Brain pericyte (primary cell): ENCODE results near the gene BICRAL.
"Not testable (repeated sequence)": the region's sequence is repeated elsewhere in the genome, so short reads cannot be mapped to it uniquely, and the experiment has no call there.

Source experiments
- DNase-seq: peaks from one replicate; pipeline ENCODE4 v3.0.0-alpha.2; 2012; ENCODE audit warnings: low read depth, low spot score

Gene BICRAL

GRCh38 chr6:42762426-42762859, 19.4 kb upstream of the BICRAL start:
- no peak for DNase-seq

DNA sequence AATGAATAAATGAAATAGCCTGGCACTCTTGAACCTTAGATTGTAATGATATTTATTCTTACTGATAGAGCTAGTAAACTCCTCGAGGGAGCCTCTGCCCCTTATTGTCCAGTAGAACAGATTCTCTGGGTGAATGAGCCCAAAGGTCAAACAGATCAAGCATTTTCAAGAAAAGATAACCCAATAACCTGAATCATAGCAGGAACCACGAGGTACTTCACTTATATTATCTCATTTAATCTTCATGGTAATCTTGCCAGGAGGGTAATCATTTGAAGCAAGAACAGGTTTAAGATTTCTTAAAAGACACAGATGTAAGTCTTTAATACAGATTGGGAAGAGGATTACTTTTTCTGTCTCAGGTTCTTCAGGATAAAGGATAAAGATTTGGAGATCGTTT, 18.9 kb upstream of the BICRAL start:
- DNase-seq: no peak

DNA sequence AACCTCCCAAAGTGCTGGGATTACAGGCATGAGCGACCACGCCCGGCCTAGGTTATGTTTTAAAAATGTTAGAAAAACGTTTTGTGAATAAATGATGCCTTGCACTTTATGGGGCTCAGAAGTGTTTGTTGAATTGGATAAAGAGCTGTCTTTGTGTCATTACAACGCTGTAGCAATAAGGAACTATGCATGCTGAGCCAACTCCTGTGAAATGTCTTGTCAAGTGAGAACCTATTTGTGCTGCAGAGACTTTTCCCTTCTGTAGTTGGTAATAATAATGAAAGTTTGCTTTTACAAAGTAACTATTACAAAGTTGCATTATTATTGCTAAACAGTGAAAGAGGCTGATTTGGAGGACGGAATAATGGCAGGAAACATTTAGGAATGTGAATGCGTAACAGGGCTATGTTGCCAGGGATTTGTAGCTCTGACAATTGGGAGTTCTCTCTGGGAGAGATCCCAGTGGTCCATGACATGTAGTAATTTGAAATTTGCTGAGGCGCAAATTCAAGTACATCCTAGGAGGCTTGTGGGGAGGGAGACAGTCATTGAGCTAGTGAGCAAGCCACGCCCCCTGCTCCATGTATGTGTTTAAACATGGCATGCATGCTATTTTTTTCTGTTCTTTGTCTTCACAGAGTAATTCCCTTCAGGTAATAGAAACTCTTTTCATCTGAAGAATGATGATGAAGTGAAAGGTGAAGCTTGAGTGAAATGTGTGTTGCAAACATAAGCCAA, 16.8 kb upstream of the BICRAL start:
- DNase-seq: no peak

DNA sequence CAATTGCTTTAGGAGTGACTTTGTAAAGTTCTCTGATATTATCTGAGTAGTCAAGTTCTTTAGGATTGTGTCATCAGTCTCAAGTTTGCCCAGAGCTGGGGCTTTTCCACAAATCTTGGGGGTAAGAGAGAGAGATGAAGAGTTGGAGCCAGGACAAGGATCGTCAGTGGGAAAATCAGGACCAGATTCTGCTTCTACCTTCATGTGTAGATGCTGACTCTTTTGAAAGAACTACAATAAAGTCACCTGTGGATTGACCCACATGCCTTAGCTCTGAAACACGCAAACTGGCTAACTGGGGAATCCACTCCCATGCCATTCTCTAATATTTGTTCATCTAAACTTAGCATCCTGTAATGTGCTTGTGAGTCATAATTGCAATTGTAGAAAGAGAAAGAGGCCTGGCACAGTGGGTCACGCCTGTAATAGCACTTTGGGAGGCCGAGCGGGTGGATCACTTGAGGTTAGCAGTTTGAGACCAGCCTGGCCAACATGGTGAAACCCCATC, 15.6 kb upstream of the BICRAL start:
- no peak for DNase-seq

DNA sequence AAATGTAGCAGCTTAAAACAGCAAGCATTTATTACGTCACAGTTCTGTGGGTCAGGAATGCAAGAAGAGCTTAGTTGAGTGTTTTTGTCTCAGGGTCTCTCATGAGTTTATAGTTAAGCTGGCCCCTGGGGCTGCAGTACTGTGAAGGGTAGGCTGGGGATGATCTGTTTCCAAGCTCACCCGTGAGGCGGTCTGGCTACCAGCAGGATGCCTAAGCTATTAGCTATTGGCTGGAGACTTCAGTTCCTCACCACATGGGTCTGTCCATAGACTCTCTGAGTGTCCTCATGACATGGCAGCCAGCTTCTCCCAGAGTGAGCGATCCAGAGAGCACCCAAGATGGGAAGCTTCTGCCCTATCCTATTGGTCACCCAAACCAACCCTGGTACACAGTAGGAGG, 12.8 kb upstream of the BICRAL start:
- DNase-seq: no peak

GRCh38 chr6:42769836-42770235, 12.0 kb upstream of the BICRAL start:
- no peak for DNase-seq

GRCh38 chr6:42771741-42772100, 10.1 kb upstream of the BICRAL start:
- DNase-seq: no peak

GRCh38 chr6:42774201-42774600, 7.7 kb upstream of the BICRAL start:
- no peak for DNase-seq

DNA sequence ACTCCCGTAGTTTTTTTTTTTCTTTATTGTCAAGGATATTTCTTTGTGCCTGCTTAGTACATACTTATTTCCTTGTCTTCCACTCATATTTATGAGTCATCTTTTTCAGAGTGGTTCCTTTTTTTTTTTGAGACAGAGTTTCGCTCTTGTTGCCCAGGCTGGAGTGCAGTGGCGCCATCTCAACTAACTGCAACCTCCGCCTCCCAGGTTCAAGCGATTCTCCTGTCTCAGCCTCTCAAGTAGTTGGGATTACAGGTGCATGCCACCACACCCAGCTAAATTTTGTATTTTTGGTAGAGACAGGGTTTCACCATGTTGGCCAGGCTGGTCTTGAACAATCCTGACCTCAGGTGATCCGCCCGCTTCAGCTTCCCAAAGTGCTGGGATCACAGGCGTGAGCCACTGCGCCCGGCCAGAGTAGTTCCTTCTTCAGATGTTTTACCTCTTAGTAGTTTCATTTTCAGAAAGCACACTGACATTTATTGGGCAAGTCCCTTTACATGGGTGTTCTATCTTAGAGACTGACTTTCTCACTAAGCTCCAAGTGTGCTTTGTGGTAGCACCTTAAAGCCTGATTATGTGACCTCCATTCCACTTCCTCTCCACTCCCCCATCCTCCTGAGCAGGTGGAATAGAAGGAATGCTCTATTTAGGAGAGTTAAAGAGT, 6.9 kb upstream of the BICRAL start:
- DNase-seq: not testable (repeated sequence)

GRCh38 chr6:42777126-42777822, 4.6 kb upstream of the BICRAL start:
- DNase-seq: no peak

- no peak for DNase-seq
Observed at GRCh38 chr6:42778122-42778521, 3.7 kb upstream of the BICRAL start.

DNA sequence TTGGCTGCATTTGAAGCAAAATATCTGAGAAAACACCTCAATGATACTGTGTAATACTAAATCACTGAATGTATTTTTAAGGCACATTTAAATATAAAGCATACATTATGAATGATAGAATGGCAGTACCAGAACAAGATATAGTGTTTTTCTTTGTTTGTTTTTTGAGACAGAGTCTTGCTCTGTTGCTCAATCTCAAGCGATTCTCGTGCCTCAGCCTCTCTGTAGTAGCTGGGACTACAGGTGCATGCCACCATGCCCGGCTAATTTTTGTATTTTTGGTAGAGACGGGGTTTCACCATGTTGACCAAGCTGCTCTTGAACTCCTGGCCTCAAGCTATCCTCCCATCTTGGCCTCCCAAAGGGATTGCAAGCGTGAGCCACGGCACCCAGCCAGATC, 2.3 kb upstream of the BICRAL start:
- no peak for DNase-seq

- DNase-seq: no peak
Observed at GRCh38 chr6:42781546-42781795, 381 bp upstream of the BICRAL start.

- peak; percentile 68 for DNase-seq
Observed at GRCh38 chr6:42782689-42783176, 881 bp downstream of the BICRAL start.

DNA sequence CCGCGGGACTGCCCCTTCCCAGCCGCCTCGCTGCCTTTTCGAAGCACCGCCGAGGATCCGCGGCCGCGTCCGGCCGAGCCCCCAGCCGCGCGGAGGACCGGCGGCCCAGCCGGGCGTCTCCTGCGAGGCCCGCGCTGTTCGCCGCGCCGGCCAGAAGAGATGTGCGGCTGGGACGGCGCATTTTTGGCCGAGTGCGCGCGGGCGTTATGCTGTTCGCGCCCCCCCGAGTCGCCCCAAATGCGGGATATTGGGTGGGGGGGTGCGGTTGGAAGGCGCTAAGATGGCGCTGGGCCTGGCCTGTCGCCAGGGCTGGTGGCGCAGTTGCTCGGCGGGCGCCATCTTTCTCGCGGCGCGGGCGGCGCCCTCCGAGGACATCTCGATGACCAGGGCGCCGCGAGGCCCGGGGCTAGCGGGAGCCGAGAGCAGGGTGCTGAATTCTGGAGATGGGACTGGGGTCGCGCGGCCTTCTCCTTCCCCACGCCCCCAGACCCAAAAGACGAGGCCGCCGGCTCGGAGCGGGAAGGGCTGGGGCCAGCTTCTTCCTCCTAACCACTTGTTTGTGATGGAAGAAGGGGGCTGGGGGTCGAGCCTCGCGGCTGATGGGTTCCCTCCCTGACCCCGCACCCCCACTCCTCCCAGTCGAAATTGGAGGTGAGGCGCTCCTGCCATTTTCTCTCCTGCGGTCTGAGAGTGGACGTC, 1.5 kb downstream of the BICRAL start:
- DNase-seq: no peak

DNA sequence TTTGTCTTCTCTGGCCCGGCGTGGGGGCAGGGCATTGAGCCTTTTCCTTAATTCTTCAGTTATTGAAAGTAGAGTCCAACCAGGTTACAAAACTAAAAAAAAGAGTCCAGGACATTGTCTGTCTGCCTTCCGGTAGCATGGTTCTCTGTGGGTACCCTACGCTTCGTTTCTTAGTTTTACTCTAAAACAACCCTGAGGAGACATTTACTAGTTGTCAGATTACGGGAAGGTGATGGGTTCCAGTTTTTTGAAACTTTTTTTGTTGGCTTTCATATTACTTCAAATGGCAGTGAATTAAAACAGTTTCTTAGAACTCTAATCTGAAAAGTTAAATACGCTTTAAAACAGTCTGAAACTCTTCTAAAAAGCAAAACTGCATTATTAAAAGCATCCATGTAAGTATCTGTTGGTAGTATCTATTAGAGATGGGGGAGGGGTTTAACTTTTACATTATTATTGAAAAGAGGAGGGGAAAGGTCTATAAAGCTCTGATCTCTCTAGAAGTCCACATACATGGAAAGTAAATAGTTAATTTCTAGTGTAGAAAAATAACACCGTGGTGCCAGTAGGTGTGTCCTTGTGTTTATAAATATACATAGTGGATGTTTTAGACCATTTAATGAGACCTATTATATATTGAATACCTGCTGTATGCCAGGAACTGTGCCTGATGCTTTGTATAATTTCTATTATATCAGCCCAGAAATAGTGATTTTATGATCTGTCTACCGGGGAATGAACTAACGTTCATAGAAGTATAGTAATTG, 2.2 kb downstream of the BICRAL start:
- DNase-seq: no peak

- DNase-seq: no peak
Observed at GRCh38 chr6:42784717-42785498, 3.1 kb downstream of the BICRAL start.

DNA sequence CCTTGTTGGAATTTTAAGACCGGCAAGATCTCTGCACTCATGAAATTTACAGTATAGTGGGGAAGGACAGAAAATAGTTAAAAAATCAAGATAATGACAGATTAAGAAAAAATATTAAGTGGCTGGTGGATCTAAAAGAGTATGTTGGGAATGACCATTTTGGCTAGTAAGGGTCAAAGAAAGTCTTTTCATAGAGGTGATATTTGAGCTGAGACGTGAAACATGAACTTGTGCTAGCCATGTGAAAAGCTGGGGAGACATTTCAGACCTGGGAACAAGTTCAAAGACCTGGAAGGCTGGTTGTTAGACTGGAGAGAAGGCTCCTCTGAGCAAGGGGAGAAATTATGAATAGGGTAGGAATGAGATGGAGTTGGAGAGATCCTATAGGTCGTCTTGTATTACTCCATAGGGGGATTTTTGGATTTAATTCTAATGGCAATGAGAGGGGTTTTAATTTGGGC, 4.7 kb downstream of the BICRAL start:
- DNase-seq: no peak

GRCh38 chr6:42787063-42787472, 5.2 kb downstream of the BICRAL start:
- DNase-seq: no peak

- DNase-seq: no peak
Observed at GRCh38 chr6:42788671-42789070, 6.8 kb downstream of the BICRAL start.
